ENCODE data around the gene SPPL2A.

SPPL2A gene

GRCh38 chr15:50758712-50759205 lies 6.7 kb downstream of the SPPL2A start:
- TF ChIP-seq CTCF (IDR thresholded peaks at IDR 0.05): no peak

- no peak for TF ChIP-seq CTCF (IDR thresholded peaks at IDR 0.05)
Observed at GRCh38 chr15:50753463-50753862, 12.0 kb downstream of the SPPL2A start.

GRCh38 chr15:50751394-50751793 lies 14.1 kb downstream of the SPPL2A start:
- TF ChIP-seq CTCF (IDR thresholded peaks at IDR 0.05): no peak

- TF ChIP-seq CTCF (IDR thresholded peaks at IDR 0.05): no peak
Observed at GRCh38 chr15:50750227-50750705, 15.2 kb downstream of the SPPL2A start.

- no peak for TF ChIP-seq CTCF (IDR thresholded peaks at IDR 0.05)
Observed at GRCh38 chr15:50747523-50747922, 18.0 kb downstream of the SPPL2A start.

GRCh38 chr15:50744601-50745000 lies 20.9 kb downstream of the SPPL2A start:
- no peak for TF ChIP-seq CTCF (IDR thresholded peaks at IDR 0.05)

- no peak for TF ChIP-seq CTCF (IDR thresholded peaks at IDR 0.05)
Observed at GRCh38 chr15:50740955-50741354, 24.6 kb downstream of the SPPL2A start.

GRCh38 chr15:50736823-50737222 lies 28.7 kb downstream of the SPPL2A start:
- TF ChIP-seq CTCF (IDR thresholded peaks at IDR 0.05): no peak

Data from LNCAP (cell line).